CD4-positive, alpha-beta T cell treated with Interleukin-6 at 100 ng/mL for 8 hours (primary cell): ENCODE data around the gene ADARB2.

Experiments
- DNase-seq: peaks from one replicate; pipeline ENCODE4 v3.0.0-alpha.2; 2020; ENCODE audit warnings: mixed read lengths, low spot score

The ADARB2 gene

DNA sequence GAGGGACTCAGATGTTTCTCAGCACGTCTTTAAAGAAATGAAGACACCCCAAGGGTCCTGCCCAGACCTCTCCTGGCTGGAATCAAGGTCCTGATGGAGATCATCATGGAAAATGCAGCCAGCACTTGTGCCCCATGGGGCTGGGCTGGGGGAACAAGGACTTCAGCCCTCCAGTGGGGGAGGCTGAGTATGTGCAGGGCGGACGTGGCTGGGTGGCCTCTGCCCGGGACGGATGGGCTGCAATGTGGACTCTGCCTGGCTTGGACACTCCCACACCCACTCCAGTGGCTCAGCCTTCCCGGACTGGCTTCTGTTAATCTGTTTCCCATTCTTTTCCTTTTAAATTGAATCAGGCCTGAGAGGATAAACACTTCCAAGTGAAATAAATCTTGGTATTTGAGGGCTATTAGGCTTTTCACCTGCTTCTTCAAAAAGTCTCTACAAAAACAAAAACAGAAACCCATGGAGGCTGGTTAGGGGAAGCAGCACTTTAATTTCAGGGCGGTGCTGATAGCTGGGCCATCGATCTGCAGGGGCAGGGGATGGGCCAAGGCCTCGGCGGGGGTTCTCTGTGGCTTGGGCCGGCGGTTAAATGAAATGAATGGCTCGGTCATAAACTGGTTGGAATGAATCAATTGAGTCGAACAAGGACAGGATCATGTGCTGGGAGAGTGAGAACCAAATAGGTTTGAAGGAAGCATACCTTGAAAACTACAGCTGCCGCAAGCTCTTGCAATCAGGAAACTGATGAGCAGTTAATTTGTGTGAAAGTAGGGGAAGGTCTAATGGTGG is 51.4 kb downstream of the ADARB2 start:
- DNase-seq, result no peak

DNA sequence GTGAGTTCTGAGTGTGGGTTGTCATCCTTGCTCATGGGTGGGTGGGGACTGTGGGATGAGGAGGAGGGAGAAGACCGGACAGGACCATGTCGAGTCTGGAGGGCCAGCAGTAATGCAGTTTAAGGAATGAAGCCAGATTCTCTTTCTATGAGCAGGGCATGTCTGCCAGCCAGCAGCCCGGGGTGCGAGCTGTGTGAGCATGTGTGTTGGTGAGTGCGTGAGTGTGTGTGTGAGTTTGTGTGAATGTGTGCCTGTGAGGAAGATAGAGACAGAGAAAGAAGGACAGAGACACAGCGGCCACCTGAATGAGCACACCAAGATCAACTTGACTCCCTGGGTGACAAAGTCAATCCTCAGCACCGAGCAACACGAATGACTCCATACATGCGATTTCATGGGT is 52.3 kb downstream of the ADARB2 start:
- DNase-seq, result no peak

DNA sequence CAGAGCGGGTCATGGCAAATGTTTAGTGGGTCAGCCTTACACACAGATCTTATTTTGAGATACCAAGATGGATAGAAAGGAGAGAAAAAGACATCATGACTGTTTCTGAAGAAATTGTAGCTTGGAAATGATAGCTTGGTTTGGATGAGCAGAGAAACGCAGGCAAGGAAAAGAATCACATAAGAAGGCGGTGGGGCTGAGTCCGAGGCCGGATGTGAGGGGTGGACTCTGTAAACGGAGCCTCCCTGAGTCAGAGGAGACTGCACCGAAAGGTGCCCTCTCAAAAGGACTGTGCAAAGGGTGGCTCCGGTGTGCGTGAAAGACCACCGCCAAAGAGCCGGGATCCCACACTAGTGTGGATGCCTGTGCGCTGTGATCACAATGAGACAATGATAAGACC is 53.7 kb downstream of the ADARB2 start:
- no peak for DNase-seq

- DNase-seq, result no peak
Observed at GRCh38 chr10:1679821-1680650, 57.3 kb downstream of the ADARB2 start.

GRCh38 chr10:1678084-1678483 is 59.2 kb downstream of the ADARB2 start:
- no peak for DNase-seq

DNA sequence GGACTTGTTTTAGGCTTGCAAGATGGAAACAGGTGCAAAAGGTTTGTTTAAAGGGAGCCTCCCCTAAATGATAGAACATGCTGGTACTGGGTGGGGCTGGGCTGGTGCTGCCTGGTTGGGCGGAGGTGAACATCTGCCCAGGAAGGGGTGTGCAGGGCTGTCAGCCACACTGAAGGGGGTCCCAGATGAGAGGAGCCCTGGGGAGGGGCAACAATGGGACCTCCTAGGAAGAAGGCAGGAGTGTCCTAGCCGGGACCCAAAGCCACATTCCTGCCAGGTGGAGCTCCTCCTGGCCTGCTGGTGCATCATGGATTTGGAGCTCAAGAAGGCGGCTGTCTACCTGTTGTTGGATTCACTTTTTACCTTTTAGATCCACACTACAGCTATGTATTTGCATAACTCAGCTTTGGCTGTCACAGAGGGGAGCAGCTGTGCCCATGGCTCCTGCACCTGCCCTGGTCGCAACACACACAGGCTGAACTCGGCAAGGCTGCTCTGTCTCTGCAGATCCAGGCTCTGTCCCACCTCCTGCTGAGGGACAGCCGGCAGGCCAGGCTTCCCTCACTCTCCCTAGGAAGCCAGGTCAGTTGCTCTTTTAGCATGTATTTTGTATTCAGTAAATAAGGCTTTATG is 59.9 kb downstream of the ADARB2 start:
- no peak for DNase-seq

GRCh38 chr10:1674501-1674900 is 62.8 kb downstream of the ADARB2 start:
- no peak for DNase-seq

DNA sequence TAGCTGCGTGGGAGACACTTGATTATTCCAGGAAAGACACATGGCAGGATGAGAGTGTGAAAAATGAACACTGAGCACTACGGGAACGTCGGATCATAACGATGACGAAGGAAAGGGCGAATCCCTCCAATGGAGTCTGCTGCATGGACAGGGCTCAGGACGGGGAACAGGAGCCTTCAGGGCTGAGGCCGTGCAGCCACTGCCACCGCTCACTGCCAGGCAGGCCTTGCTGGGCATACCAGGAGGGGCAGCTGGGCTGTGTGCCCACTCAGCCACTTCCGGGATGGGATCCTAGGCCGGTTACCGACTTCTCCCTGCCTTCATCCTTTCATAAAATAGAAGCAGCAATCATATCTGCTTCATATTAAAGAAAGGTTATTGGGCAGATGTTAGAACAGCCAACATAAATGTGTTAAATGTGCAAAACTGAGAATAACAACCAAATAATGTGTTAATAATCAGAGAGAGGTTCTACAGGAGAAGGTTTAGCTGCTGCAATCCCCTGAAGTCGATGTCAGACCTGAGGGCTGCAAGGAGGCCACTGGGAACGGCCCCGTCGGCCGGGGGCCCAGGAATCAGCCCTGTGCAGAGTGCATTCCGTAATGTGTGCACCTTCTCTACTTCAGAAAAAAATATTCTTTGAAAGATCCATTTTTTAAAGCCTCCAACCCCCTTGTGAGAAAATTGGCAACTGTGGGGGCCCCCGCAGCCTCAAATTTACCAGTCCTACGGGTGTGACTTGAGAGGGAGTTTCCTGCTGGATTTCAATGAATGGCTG is 63.6 kb downstream of the ADARB2 start:
- DNase-seq, result no peak

DNA sequence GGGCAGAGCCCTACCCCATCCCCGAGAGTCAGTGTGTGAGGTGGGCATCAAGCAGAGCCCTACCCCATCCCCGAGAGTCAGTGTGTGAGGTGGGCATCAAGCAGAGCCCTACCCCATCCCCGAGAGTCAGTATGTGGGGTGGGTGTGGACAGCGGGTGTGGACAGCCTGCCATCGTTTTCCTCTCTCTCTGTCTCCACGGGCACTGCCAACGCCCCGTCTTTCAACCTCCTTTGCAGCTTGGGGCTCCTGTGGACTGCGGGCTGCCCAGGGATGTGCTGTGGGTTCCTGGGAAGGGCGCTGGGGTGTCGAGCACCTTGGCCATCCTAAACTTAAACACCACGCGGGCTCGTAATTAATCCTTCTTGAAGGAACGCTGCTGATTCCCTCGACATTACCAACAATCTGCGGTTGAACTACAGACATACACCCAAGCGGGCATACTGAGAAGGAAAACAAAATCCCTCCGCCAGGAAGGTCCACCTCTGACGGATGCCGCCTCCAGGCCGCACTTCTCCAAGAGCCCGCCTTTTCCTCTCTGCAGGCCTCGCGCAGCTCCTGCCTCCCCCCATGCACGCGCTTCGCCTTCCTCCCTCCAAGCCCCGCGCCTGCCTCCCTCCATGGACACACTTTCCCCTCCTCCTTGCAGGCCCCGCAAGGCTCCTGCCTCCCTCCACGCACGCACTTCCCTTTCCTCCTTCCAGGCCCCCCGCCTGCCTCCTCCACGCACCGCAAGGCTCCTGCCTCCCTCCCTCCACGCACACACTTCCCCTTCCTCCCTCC is 65.1 kb downstream of the ADARB2 start:
- DNase-seq, result no peak

DNA sequence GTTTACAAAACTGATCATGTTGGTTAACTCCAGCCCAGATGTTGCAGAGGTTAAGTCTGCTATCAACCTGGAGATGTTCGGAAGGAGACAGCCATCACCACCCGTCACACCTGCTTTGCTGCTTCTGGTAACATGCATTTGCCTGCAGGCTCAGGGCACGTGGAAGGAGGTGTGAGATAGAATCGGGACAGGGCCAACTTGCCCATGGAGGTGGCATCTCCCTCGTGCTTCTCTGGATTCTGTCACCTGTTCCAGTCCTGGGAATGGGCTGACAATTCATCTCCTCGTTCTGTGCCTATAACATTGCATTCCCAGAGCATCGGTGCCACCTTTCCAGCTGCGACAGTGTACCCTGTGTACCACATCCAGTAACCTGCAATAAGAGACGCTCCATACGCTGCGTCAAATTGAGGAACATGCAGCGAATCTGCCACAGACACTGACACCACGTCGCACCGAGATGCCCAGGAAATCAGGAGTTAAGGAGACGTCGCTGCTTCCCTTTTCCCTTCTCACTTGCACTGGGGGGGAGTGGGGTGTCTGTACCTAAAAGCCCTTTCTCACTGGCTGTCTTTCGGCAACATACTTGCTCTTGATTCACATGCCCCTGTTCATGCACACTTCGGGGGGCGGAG is 65.8 kb downstream of the ADARB2 start:
- DNase-seq, result no peak

GRCh38 chr10:1670541-1671365 is 66.6 kb downstream of the ADARB2 start:
- no peak for DNase-seq

GRCh38 chr10:1669433-1669832 is 67.9 kb downstream of the ADARB2 start:
- no peak for DNase-seq

DNA sequence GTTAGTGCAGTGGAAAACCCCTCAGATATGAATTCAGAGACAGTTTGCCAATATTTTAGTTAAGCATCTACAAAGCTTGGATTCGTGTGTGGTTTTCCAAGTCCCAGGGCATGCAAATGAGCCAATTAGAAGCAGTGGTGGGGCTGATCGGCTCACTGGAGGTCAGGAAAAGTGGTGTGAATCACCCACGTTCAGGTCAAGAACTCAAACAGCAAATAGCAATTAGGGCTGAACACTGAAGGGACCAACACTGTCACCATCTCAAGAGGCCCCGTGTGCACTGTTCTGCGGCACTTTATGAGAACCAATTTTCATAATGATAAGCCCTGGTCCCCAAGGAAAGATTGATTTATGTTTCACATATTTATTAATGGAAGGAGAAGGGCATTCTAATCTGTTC is 68.9 kb downstream of the ADARB2 start:
- no peak for DNase-seq

- no peak for DNase-seq
Observed at GRCh38 chr10:1667392-1667791, 69.9 kb downstream of the ADARB2 start.

- DNase-seq, result no peak
Observed at GRCh38 chr10:1666147-1666546, 71.2 kb downstream of the ADARB2 start.

DNA sequence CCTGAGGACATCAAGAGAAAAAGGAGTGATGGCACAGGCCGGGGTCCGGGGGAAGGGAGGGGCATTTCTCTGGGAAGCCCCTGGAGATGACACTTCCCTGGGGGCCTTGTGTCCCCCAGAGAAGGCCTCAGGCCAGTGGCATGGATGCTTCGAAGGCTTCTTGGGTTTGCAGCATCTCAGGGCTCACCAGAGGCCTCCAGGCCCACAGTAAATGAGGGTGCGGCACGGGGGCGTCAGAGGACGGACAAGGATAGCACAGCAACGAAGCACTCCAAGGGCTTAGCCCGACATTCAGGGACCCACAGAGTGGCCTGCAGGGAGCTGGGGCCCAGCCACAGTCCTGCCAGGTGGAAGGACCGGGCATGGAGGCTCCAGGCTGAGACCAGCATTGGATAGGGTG is 71.6 kb downstream of the ADARB2 start:
- DNase-seq, result no peak

- DNase-seq, result no peak
Observed at GRCh38 chr10:1665021-1665661, 72.2 kb downstream of the ADARB2 start.

DNA sequence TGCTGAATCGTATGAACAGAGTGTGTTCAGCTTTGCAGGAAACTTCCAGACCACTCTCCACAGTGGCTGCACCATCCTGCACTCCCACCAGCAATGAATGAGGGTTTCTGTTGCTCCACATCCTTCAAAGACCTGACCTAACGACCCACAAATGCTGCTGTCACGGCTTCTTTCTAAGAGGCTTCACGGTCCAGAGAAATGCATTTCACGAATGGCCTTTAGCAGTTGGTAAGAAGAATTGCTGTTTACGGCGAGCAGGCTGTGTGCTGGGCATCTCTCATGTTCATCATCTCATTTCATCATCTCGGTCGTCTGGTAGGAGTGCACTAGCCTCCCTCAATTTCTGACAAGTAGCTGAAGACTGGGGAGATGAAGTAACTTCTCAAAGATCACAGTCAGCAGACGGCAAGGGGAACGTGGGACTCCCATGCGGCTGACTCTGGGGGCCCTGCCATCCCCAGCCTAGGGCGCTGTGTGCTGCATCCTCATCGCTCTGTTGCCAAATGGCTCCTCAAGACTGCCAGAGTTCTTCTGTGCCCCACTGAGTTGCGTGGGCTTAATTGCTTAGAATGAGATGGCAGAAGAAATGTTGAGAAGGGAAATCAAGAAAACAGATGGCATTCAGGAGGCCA is 72.9 kb downstream of the ADARB2 start:
- no peak for DNase-seq

GRCh38 chr10:1663226-1663625 is 74.1 kb downstream of the ADARB2 start:
- DNase-seq, result no peak
